Activated B cell treated with CpG ODN at 0.5 μM for 24 hours (primary cell): Measurements from ENCODE around the gene BIK. TPM values are rescaled to one million over a fixed set of nuclear protein-coding genes. Genes with fewer than 3 reads are reported as not detected.

ENCODE experiments used
- ATAC-seq: fragments of 200-7000 bp; cut with Tn5 transposase; one replicate; pipeline ENCODE4 v1.10.0; 2021; ENCODE audit warnings: low read depth, mild to moderate bottlenecking, moderate library complexity
- CTCF ChIA-PET: fragments of 350-600 bp; sonication (Branson Sonifier 250); formaldehyde crosslinking; loops from one replicate; lab custom pipeline; 2021; ENCODE audit warnings: antibody characterized with exemption; lab: Charles Lee
- POLR2A ChIA-PET: fragments of 350-600 bp; sonication (Branson Sonifier 250); formaldehyde crosslinking; loops from one replicate; lab custom pipeline; 2021; ENCODE audit warnings: antibody characterized with exemption; lab: Charles Lee
- DNase-seq: peaks from one replicate; pipeline ENCODE4 v3.0.0; 2022
- H3K27ac Mint-ChIP-seq: one replicate; pipeline ENCODE4 v1.8.0; 2020; ENCODE audit warnings: mixed read lengths
- H3K27me3 Mint-ChIP-seq: one replicate; pipeline ENCODE4 v1.8.0; 2021; ENCODE audit warnings: mixed read lengths
- H3K36me3 Mint-ChIP-seq: one replicate; pipeline ENCODE4 v1.8.0; 2021; ENCODE audit warnings: low read depth, mixed read lengths
- H3K4me1 Mint-ChIP-seq: one replicate; pipeline ENCODE4 v1.8.0; 2021; ENCODE audit warnings: mixed read lengths
- H3K4me3 Mint-ChIP-seq: one replicate; pipeline ENCODE4 v1.8.0; 2020; ENCODE audit warnings: mild to moderate bottlenecking, mixed read lengths
- H3K9me3 Mint-ChIP-seq: one replicate; pipeline ENCODE4 v1.8.0; 2020; ENCODE audit warnings: mixed read lengths
- intact Hi-C: fragments of 100-400 bp; cut with micrococcal nuclease; formaldehyde crosslinking; loops from one replicate; pipeline ENCODE4 v1.15.1; 2024
- total RNA-seq: library from RNA; stranded (reverse); gene quantifications from 2 replicates; pipeline ENCODE4 v1.2.3, GENCODE V29; 2022
- TF ChIP-seq, protein P1 (sequence below): fragments of 200-600 bp; IDR thresholded peaks from one replicate; pipeline ENCODE4 v1.8.0; 2022; ENCODE audit warnings: antibody characterized with exemption, mild to moderate bottlenecking

BIK gene
- total RNA-seq, 1 donor from 2014 or later: 2.6 TPM

DNA sequence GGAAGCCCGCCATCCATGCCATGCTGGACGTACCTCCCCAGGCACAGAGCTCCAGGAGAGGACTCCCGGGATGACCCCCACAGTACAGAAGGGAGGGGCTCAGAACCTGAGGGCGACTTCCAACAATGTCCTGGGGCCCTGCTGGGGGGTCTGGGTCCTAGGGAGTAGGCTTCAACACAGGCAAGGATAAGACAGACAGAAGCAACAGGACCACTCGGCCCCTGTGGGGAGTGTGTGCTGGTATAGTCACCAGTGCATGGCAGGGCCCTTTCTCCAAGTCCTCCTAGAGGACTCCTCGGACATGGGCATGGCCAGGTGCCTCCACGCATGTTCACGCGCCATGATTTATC is 59.6 kb downstream of the BIK start:
- H3K9me3 Mint-ChIP-seq: no peaks in the 10 kb centered on the region
- CTCF ChIA-PET: no interaction called here
- POLR2A ChIA-PET: no interaction called here
- H3K27me3 Mint-ChIP-seq: no peaks in the 10 kb centered on the region
- H3K4me1 Mint-ChIP-seq: no peaks in the 10 kb centered on the region
- peaks cover 59% of the 10 kb centered on the region for H3K36me3 Mint-ChIP-seq
- TF ChIP-seq, protein P1, sequence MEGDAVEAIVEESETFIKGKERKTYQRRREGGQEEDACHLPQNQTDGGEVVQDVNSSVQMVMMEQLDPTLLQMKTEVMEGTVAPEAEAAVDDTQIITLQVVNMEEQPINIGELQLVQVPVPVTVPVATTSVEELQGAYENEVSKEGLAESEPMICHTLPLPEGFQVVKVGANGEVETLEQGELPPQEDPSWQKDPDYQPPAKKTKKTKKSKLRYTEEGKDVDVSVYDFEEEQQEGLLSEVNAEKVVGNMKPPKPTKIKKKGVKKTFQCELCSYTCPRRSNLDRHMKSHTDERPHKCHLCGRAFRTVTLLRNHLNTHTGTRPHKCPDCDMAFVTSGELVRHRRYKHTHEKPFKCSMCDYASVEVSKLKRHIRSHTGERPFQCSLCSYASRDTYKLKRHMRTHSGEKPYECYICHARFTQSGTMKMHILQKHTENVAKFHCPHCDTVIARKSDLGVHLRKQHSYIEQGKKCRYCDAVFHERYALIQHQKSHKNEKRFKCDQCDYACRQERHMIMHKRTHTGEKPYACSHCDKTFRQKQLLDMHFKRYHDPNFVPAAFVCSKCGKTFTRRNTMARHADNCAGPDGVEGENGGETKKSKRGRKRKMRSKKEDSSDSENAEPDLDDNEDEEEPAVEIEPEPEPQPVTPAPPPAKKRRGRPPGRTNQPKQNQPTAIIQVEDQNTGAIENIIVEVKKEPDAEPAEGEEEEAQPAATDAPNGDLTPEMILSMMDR: no peak
- H3K27ac Mint-ChIP-seq: no peak overlapping the region
- no peak for DNase-seq
- intact Hi-C loops: no loop called here
- no peak overlapping the region for H3K4me3 Mint-ChIP-seq
- no peak for ATAC-seq

GRCh38 chr22:43171019-43171491 is 60.5 kb downstream of the BIK start:
- Mint-ChIP-seq H3K36me3 (peaks cover 62% of the 10 kb centered on the region), H3K4me3 (no peak overlapping the region), H3K9me3 (no peaks in the 10 kb centered on the region), H3K27me3 (no peaks in the 10 kb centered on the region), H3K4me1 (no peaks in the 10 kb centered on the region), H3K27ac (no peak overlapping the region)
- TF ChIP-seq, protein P1: no peak
- CTCF ChIA-PET: no interaction called here
- no peak for DNase-seq
- no peak for ATAC-seq
- intact Hi-C loops: no loop called here
- POLR2A ChIA-PET: no interaction called here

DNA sequence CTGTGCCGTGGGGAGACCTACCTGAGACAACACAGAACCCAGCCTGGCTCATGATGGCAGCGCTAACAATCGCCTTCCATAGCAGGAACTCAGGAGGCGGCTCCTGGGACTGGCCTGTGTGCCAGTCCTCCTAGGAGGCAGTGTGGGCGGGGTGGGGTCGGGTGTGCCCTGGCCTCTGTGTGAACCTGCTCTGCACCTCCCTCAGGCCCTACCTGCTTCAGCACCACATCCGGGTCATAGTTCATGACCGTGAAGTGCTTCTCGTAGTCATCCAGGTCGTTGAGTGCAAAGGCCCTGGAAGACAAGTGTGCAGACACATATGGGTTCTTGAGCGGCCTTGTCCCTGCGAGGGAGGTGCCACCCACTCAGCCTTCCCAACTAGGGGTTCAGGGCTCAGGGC is 61.1 kb downstream of the BIK start:
- H3K36me3 Mint-ChIP-seq: peaks cover 64% of the 10 kb centered on the region
- intact Hi-C loops: no loop called here
- no peaks in the 10 kb centered on the region for H3K9me3 Mint-ChIP-seq

DNA sequence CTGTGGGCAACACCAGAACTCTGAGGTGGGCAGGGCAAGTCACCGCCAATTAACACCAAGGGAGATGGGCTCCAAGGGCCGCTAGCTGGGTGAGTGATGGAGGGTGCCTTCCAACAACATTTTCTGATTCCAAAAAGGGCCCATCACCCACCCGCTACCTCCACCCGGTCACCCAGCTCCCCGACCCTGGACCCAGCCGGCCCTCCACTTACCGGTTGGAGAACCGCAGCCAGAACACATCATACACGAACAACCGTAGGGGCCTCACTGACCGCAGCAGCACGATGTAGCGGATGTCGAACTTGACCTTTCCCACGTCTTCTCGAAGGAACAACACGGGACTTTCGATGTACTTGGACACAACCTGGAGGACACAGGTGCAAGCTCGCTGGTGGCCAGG is 61.6 kb downstream of the BIK start:
- DNase-seq: no peak
- H3K27me3 Mint-ChIP-seq: no peaks in the 10 kb centered on the region
- H3K4me1 Mint-ChIP-seq: no peaks in the 10 kb centered on the region
- ATAC-seq: no peak
- intact Hi-C loops: no loop called here
- no peak overlapping the region for H3K4me3 Mint-ChIP-seq
- peaks cover 62% of the 10 kb centered on the region for H3K36me3 Mint-ChIP-seq
- TF ChIP-seq, protein P1: no peak
- H3K27ac Mint-ChIP-seq: no peak overlapping the region
- ChIA-PET POLR2A (no interaction called here), CTCF (no interaction called here)
- H3K9me3 Mint-ChIP-seq: no peaks in the 10 kb centered on the region

More for the DNA sequence above, 61.1 kb downstream of the BIK start:
- ChIA-PET POLR2A (no interaction called here), CTCF (no interaction called here)
- H3K27me3 Mint-ChIP-seq: no peaks in the 10 kb centered on the region
- ATAC-seq (no peak), DNase-seq (no peak)
- no peak overlapping the region for H3K27ac Mint-ChIP-seq
- TF ChIP-seq, protein P1: no peak
- no peak overlapping the region for H3K4me3 Mint-ChIP-seq
- no peaks in the 10 kb centered on the region for H3K4me1 Mint-ChIP-seq

- TF ChIP-seq, protein P1: no peak
- intact Hi-C loops: no loop called here
- CTCF ChIA-PET: no interaction called here
- Mint-ChIP-seq H3K27ac (no peak overlapping the region), H3K4me3 (no peak overlapping the region), H3K36me3 (peaks cover 66% of the 10 kb centered on the region), H3K4me1 (no peaks in the 10 kb centered on the region), H3K9me3 (no peaks in the 10 kb centered on the region), H3K27me3 (no peaks in the 10 kb centered on the region)
- DNase-seq (no peak), ATAC-seq (no peak)
- POLR2A ChIA-PET: interaction anchor here (0.5 kb wide), 1 partner anchor 53 kb away, joined by 3 read pairs; no protein-coding TSS in a partner anchor
These were observed 63.0 kb downstream of the BIK start for GRCh38 chr22:43173566-43173965.
